IMR-90 (cell line): Measurements from ENCODE around the gene ESR2. TPM values are rescaled to one million over a fixed set of nuclear protein-coding genes. Genes with fewer than 3 reads are reported as not detected.
"Not testable (repeated sequence)": the region's sequence is repeated elsewhere in the genome, so short reads cannot be mapped to it uniquely, and the experiment has no call there.

ENCODE experiments used
- ATAC-seq: fragments of 200-7000 bp; cut with Tn5 transposase; 2 replicates; pipeline ENCODE4 v1.9.1; 2020; ENCODE audit warnings: low read depth, mild to moderate bottlenecking, moderate library complexity
- BruUV-seq: library from RNA; stranded (reverse); fragments of 400-500 nt; replicated peaks from 2 replicates; lab custom pipeline; 2021; lab: Mats Ljungman, UMichigan
- CTCF ChIA-PET: fragments of 300-600 bp; formaldehyde crosslinking; extraction: SDS; loops from one replicate; lab custom pipeline; 2021; ENCODE audit warnings: antibody characterized with exemption; lab: Yijun Ruan, JAX
- POLR2A ChIA-PET: fragments of 300-600 bp; sonication (Branson Sonifier 250); formaldehyde crosslinking; loops from one replicate; lab custom pipeline; 2022; ENCODE audit warnings: antibody characterized with exemption; ENCODE audit not compliant: unreplicated experiment; lab: Charles Lee
- DNase-seq: peaks from one replicate; pipeline ENCODE4 v3.0.0; 2013
- H2AFZ ChIP-seq: replicated peaks from 2 replicates; pipeline ENCODE3; 2013; ENCODE audit warnings: low read length, mild to moderate bottlenecking; ENCODE audit not compliant: poor library complexity
- H2AK5ac ChIP-seq: 2 replicates; pipeline ENCODE4 v1.6.1; 2013; ENCODE audit warnings: low read depth, low read length, inconsistent platforms
- H2AK9ac ChIP-seq: replicated peaks from 2 replicates; pipeline ENCODE3; 2013; ENCODE audit warnings: mild to moderate bottlenecking, low read depth, low read length, moderate library complexity; ENCODE audit not compliant: poor library complexity
- H2BK120ac ChIP-seq: 2 replicates; pipeline ENCODE4 v1.6.1; 2013; ENCODE audit warnings: low read depth, low read length, inconsistent platforms
- H2BK15ac ChIP-seq: 3 replicates; pipeline ENCODE4 v1.6.1; 2013; ENCODE audit warnings: low read depth, low read length, inconsistent platforms
- H2BK20ac ChIP-seq: 2 replicates; pipeline ENCODE4 v1.6.1; 2013; ENCODE audit warnings: low read depth, mild to moderate bottlenecking, inconsistent platforms, low read length, moderate library complexity
- H2BK5ac ChIP-seq: 2 replicates; pipeline ENCODE4 v1.6.1; 2013; ENCODE audit warnings: mild to moderate bottlenecking, low read depth, low read length, inconsistent platforms; ENCODE audit not compliant: poor library complexity, severe bottlenecking
- H3K14ac ChIP-seq: replicated peaks from 2 replicates; pipeline ENCODE4 v1.6.1; 2013; ENCODE audit warnings: low read depth, low read length, inconsistent platforms
- H3K18ac ChIP-seq: 2 replicates; pipeline ENCODE4 v1.6.1; 2013; ENCODE audit warnings: low read depth, low read length, control low read depth
- H3K23ac ChIP-seq: 2 replicates; pipeline ENCODE4 v1.6.1; 2013; ENCODE audit warnings: low read depth, low read length, inconsistent platforms
- H3K27ac ChIP-seq: 2 replicates; pipeline ENCODE4 v1.5.1; 2013; ENCODE audit warnings: mild to moderate bottlenecking, control low read depth, low read length; ENCODE audit not compliant: insufficient read depth
- H3K27me3 ChIP-seq: 2 replicates; pipeline ENCODE4 v1.6.1; 2013; ENCODE audit warnings: low read length; ENCODE audit not compliant: control insufficient read depth, insufficient read depth
- H3K36me3 ChIP-seq: 2 replicates; pipeline ENCODE4 v1.6.1; 2013; ENCODE audit warnings: low read length, mixed read lengths; ENCODE audit not compliant: control insufficient read depth, insufficient read depth
- H3K4ac ChIP-seq: 2 replicates; pipeline ENCODE4 v1.6.1; 2013; ENCODE audit warnings: low read depth, low read length, inconsistent platforms
- H3K4me1 ChIP-seq: 2 replicates; pipeline ENCODE4 v1.6.1; 2013; ENCODE audit warnings: low read length, mixed read lengths; ENCODE audit not compliant: control insufficient read depth, insufficient read depth
- H3K4me2 ChIP-seq: 2 replicates; pipeline ENCODE4 v1.6.1; 2013; ENCODE audit warnings: low read depth, mild to moderate bottlenecking, control low read depth, low read length, moderate library complexity
- H3K4me3 ChIP-seq: 2 replicates; pipeline ENCODE4 v1.5.1; 2013; ENCODE audit warnings: low read depth, mild to moderate bottlenecking, control low read depth, low read length, moderate library complexity; ENCODE audit not compliant: insufficient read depth
- H3K56ac ChIP-seq: 2 replicates; pipeline ENCODE4 v1.6.1; 2013; ENCODE audit warnings: low read length, inconsistent platforms; ENCODE audit not compliant: insufficient read depth; ENCODE audit errors: extremely low read depth
- H3K79me1 ChIP-seq, 2 experiments: 2 replicates each; pipeline ENCODE4 v1.6.1; 2013; ENCODE audit warnings: low read length in 2 of 2, inconsistent platforms in 1 of 2, low read depth in 1 of 2
- H3K9ac ChIP-seq: 2 replicates; pipeline ENCODE4 v1.6.1; 2013; ENCODE audit warnings: low read depth, low read length, control low read depth
- H3K9me1 ChIP-seq: 2 replicates; pipeline ENCODE4 v1.6.1; 2013; ENCODE audit warnings: low read length, inconsistent platforms; ENCODE audit not compliant: insufficient read depth
- H3K9me3 ChIP-seq: 2 replicates; pipeline ENCODE4 v1.6.1; 2013; ENCODE audit warnings: low read length; ENCODE audit not compliant: control insufficient read depth, insufficient read depth
- H4K20me1 ChIP-seq: 2 replicates; pipeline ENCODE4 v1.6.1; 2013; ENCODE audit warnings: low read length, inconsistent platforms; ENCODE audit not compliant: insufficient read depth
- H4K5ac ChIP-seq: 2 replicates; pipeline ENCODE4 v1.6.1; 2013; ENCODE audit warnings: mild to moderate bottlenecking, low read depth, low read length, control low read depth
- H4K8ac ChIP-seq, 2 experiments: 2 replicates each; pipeline ENCODE4 v1.6.1; 2013; ENCODE audit warnings: low read depth in 2 of 2, low read length in 2 of 2, control low read depth in 1 of 2, inconsistent platforms in 1 of 2
- H4K91ac ChIP-seq: 2 replicates; pipeline ENCODE4 v1.6.1; 2013; ENCODE audit warnings: low read depth, low read length, inconsistent platforms; ENCODE audit not compliant: insufficient read depth
- CEBPB ChIP-seq: IDR thresholded peaks from 2 replicates; pipeline ENCODE4 v1.6.1; 2012; ENCODE audit warnings: low read depth, low read length, improper control_type of control experiment
- RCOR1 ChIP-seq: IDR thresholded peaks from 2 replicates; pipeline ENCODE4 v1.6.1; 2012; ENCODE audit warnings: mild to moderate bottlenecking, low read length, improper control_type of control experiment; ENCODE audit not compliant: insufficient replicate concordance
- WGBS, 2 experiments: methylation state at CpG; one replicate each; pipeline versions ENCODE4 v1.1.5 to v1.1.7; 2013; ENCODE audit warnings: missing lambda C conversion rate in 2 of 2; ENCODE audit not compliant: insufficient read length in 1 of 2; ENCODE audit errors: extremely low coverage in 2 of 2; 5-methylcytosine and 5-hydroxymethylcytosine counted together
- dilution Hi-C: fragments of 300-500 bp; cut with HindIII; formaldehyde crosslinking; loops from one replicate; pipeline ENCODE4 v1.14.3; 2018; ENCODE audit warnings: low sequenced_read_pairs; ENCODE audit not compliant: unreplicated experiment
- in situ Hi-C: fragments of 300-500 bp; cut with MboI; formaldehyde crosslinking; loops from 3 replicates; pipeline ENCODE4 v1.14.3; 2019; ENCODE audit warnings: low sequenced_read_pairs, inconsistent platforms, mixed read lengths
- intact Hi-C: fragments of 100-400 bp; cut with micrococcal nuclease; formaldehyde crosslinking; loops from 2 replicates; pipeline ENCODE4 v1.10.0; 2022
- polyA plus RNA-seq, 3 experiments: library from polyadenylated mRNA; depleted of rRNA; stranded (reverse); fragments of >200 nt; gene quantifications; 2 replicates each; pipeline ENCODE4 v1.2.3, GENCODE V29; 2012; ENCODE audit warnings: low replicate concordance in 1 of 3
- total RNA-seq: library from RNA; depleted of rRNA; stranded (reverse); fragments of >200 nt; gene quantifications from 2 replicates; pipeline ENCODE4 v1.2.3, GENCODE V29; 2012

ESR2 gene
- total and polyA plus RNA-seq, 2 of the 4 experiments (the other 2 are of a cell fraction): under 0.01 to 0.03 TPM

DNA sequence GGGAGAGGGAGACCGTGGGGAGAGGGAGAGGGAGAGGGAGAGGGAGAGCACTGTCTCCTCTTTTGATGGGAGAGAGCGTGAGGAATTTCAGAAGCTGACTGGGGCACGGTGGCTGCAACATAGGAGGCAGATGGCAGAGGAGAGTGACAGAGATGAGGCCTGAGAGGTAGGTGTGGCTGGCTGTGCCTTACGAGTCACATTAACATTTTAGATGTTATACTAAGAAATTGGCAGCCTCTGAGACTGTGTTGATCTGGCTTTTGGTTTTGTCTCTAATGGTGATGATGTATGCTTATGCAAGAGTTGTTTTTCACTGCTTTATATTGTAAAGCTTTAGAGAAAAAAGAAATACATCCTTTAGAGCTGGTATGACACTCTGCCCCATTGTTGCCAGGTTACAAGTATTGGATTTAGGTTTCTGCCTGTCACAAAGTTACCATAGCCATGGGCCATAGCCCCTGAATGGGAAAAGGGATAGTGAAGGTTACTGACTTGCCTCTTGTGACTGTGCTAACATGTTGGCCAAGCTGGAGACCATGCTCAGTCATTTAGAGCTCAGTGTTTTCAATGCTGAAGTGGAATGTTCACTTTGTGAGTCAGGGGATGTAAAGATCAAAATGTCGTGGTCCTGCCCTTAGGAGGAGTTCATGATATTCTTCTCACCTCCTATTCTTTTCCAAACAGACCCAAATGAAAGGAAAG lies 255.2 kb downstream of the ESR2 start:
- no peak overlapping the region for H2BK20ac ChIP-seq
- H2BK5ac ChIP-seq: no peak overlapping the region
- no peak overlapping the region for H3K4ac ChIP-seq
- no peak overlapping the region for H2AK9ac ChIP-seq
- dilution Hi-C loops: loop anchor here (25.0 kb wide), 1 partner anchor 248 kb away; the partner anchor contains the start of gene ESR2
- POLR2A ChIA-PET: no interaction called here
- H2AK5ac ChIP-seq: no peak overlapping the region
- H2BK120ac ChIP-seq: no peak overlapping the region
- DNase-seq (peak; percentile 12), ATAC-seq (no peak)
- H4K20me1 ChIP-seq: no peaks in the 10 kb centered on the region
- intact Hi-C loops: no loop called here
- H3K79me1 ChIP-seq: no peaks in the 10 kb centered on the region
- no peak overlapping the region for H3K14ac ChIP-seq
- H2AFZ ChIP-seq: no peak overlapping the region
- H4K8ac ChIP-seq: no peak overlapping the region
- CTCF ChIA-PET: interaction anchor here (0.9 kb wide), 1 partner anchor 23 kb away, joined by 3 read pairs; no protein-coding TSS in a partner anchor
- no peak overlapping the region for H3K4me3 ChIP-seq
- H3K4me1 ChIP-seq: no peaks in the 10 kb centered on the region; the same call in none of the 2 replicates
- H2BK15ac ChIP-seq: no peak overlapping the region; the same call in 2 of the 3 replicates
- H3K9me3 ChIP-seq: 0 out of 2 replicates have a peak, but pooled peaks cover 2% of the 10 kb centered on the region
- H3K27ac ChIP-seq: no peak overlapping the region
- TF ChIP-seq RCOR1 (no peak), CEBPB (0 out of 2 replicates have a peak, but pooled peaks have one; percentile 9)
- no peaks in the 10 kb centered on the region for H3K27me3 ChIP-seq
- in situ Hi-C loops: no loop called here
- H3K56ac ChIP-seq: no peak overlapping the region
- no peak overlapping the region for H3K4me2 ChIP-seq
- no peak overlapping the region for H3K23ac ChIP-seq
- H4K91ac ChIP-seq: no peak overlapping the region
- H3K9ac ChIP-seq: no peak overlapping the region
- no CpG with 5 or more reads among the region's 5 CpGs for WGBS, 2 experiments
- no peaks in the 10 kb centered on the region for H3K36me3 ChIP-seq
- H3K9me1 ChIP-seq: no peaks in the 10 kb centered on the region
- no peak overlapping the region for H3K18ac ChIP-seq
- no peak overlapping the region for H4K5ac ChIP-seq
- BruUV-seq: no TSS peak

DNA sequence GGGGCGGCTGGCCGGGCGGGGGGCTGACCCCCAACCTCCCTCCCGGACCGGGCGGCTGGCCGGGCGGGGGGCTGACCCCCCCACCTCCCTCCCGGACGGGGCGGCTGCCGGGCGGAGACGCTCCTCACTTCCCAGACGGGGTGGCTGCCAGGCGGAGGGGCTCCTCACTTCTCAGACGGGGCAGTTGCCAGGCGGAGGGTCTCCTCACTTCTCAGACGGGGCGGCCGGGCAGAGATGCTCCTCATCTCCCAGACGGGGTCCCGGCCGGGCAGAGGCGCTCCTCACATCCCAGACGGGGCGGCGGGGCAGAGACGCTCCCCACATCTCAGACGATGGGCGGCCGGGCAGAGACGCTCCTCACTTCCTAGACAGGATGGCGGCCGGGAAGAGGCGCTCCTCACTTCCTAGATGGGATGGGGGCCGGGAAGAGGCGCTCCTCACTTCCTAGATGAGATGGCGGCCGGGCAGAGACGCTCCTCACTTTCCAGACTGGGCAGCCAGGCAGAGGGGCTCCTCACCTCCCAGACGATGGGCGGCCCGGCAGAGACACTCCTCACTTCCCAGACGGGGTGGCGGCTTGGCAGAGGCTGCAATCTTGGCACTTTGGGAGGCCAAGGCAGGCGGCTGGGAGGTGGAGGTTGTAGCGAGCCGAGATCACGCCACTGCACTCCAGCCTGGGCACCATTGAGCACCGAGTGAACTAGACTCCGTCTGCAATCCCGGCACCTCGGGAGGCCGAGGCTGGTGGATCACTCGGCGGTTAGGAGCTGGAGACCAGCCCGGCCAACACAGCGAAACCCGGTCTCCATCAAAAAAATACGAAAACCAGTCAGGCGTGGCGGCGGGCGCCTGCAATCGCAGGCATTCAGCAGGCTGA lies 256.1 kb downstream of the ESR2 start:
- CTCF ChIA-PET, H2AK5ac ChIP-seq, H2BK20ac ChIP-seq, H2BK5ac ChIP-seq, H4K5ac ChIP-seq, intact Hi-C loops, H3K9me3 ChIP-seq, H4K20me1 ChIP-seq, H3K9me1 ChIP-seq, H2AK9ac ChIP-seq, H4K91ac ChIP-seq, H3K4me2 ChIP-seq, H3K9ac ChIP-seq, H3K27ac ChIP-seq, H2AFZ ChIP-seq, H2BK120ac ChIP-seq, H2BK15ac ChIP-seq, H3K4ac ChIP-seq, H3K4me1 ChIP-seq, H4K8ac ChIP-seq, H3K36me3 ChIP-seq, H3K79me1 ChIP-seq, H3K23ac ChIP-seq, H3K27me3 ChIP-seq, H3K14ac ChIP-seq, H3K18ac ChIP-seq, ATAC-seq, DNase-seq, BruUV-seq, H3K56ac ChIP-seq, POLR2A ChIA-PET, H3K4me3 ChIP-seq, in situ Hi-C loops: not testable (repeated sequence)
- WGBS, 2 experiments: 100% methylated on average over 6 of the region's 66 CpGs; no CpG with 5 or more reads in 1 of the 2 experiments
- dilution Hi-C loops: loop anchor here (25.0 kb wide), 1 partner anchor 249 kb away; the partner anchor contains the start of gene ESR2
